Activated CD4-positive, alpha-beta T cell treated with anti-CD3 and anti-CD28 coated beads, Interleukin-2, amount 50 U/mL, for 16 hours (primary cell): ENCODE measurements around the gene RNF44.
"Not testable (repeated sequence)": the region's sequence is repeated elsewhere in the genome, so short reads cannot be mapped to it uniquely, and the experiment has no call there.

Experiments used
- DNase-seq: peaks from one replicate; pipeline ENCODE4 v3.0.0-alpha.2; 2020

The RNF44 gene

DNA sequence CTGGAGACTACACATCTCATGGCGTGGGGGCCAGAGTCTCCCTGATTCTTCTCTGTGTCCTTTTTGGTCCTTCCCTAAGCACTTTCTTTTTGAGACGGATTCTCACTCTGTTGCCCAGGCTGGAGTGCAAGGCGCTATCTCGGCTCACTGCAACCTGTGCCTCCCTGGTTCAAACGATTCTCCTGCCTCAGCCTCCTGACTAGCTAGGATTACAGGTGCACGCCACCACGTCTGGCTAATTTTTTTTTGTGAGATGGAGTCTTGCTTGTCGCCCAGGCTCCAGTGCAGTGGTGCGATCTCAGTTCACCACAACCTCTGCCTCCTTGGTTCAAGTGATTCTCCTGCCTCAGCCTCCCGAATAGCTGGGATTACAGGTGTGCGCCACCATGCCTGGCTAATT, 13.7 kb upstream of the RNF44 start:
- not testable (repeated sequence) for DNase-seq

DNA sequence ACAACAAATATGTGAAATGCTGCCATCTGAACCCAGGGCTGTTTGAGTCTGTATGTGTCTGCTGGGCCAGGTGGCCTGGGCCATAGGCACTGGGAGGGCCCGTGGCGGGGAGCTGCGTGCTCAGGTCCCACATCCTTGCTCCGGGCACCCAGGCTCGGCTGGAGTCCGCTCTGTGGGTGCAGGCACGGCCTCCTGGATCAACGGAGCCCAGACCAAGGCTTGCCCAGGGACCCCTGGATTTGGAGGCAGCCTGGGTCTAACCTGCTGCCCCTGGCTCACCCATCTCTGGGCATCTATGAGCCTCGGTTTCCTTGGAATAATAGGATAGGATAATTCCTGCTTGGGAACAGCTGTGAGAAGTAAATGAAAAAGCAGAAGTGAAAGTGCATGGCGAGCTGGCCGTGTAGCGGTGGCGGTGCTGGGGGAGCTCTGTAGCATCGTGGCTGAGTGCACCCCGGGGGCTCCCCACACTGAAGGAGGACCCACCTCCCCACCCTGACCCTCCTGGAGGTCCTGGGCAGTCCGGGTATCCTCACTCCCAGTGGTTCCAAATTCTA, 13.2 kb upstream of the RNF44 start:
- no peak for DNase-seq

DNA sequence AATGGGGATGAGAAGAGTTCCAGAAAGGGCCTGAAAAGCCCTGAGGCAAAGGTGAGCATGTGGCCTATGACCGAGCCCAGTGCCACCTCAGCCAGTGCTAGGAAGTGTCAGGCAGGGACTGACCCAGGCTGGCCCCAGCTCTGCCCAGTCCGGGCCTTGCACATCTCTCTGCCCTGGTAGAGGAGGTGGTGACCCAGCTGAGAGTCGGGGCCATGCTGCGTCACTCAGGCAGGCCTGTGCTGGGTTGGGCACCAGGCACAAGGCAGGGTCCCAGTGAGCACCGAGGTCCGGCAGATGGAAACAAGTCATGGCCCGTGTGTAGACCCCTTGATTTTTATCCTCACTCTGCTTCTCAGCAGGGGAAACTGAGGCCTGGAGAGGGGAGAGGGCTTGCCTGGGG, 12.7 kb upstream of the RNF44 start:
- no peak for DNase-seq

DNA sequence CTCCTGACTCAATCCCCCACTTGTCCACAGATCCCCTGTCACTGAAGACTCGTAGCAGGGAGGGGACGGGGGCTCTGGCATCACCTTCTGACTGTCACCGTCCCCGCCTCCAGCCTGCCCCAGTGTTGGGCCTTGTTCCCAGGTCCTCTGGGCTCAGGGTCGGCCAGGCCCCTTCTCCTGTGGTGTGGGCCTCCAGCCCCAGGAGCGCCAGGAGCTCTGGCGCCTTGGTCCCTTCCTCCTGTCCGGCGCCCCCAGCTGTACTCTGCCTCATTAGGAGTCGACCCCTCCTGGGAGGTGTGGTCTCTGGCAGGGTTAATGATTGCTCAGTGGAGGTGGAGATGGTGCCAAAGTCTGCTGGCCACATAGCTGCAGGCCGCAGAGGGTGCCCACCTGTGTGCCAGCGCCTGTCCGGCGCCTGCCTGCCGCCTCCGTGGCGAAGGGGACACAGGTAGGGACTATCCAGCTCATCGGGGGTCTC, 11.8 kb upstream of the RNF44 start, which contains the start of gene CDHR2:
Gene CDHR2, plus strand, starts transcription at position 376 of the 478 bp plus-strand sequence. CDS start 16,011 bp downstream, outside the sequence.
- DNase-seq: no peak

DNA sequence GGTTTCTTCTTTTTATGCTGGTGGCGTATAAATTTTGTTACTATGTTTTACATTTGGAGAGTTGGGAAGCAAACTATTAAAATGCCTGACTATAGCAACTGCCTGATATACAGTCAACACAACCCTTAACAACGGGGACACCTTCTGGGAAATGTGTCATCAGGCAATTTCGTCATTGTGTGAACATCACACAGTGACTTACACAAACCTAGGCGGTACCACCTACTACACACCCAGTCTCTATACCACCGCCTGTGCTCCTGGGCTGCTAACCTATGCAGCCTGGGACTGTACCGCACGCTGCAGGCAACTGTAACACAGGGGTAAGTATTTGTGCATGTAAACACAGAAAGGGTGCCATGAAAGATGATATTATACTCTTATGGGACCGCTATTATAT, 10.6 kb upstream of the RNF44 start:
- DNase-seq: no peak

DNA sequence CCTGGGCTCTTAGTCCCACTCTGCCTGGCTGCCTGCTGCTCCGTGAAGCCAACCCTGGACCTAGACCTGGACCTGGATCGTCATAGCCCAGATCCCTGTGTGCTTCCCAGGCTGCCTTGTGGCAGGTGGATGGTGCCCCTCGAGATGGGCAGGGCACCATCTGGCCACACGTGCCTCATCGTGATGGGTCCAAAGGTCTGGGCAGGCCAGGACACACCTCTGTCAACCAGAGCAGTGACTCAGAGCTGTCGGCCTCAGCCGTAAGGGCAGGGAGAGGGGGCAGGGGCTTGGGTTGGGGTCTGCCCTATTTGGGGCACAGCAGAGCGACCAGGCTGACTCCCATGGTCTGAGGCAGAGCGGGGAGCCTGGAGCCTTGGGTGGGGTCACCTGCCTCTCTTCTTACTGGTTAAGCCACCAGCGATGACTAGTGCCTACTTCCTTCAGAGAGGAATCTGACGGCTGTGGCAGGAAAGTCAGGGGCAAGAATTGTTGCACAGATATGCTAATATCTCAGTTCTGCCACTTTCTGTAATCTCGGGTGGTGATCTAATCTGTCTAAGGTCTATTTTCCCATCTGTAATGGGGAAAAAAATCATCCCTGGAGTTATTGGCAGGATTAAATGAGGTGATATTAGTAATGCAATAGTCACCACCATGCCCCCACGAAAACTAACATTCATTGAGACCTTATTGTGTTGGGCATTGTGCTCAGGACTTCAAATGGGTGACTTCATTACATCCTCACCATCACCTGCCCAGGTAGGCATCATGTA, 8.7 kb upstream of the RNF44 start:
- DNase-seq: no peak

DNA sequence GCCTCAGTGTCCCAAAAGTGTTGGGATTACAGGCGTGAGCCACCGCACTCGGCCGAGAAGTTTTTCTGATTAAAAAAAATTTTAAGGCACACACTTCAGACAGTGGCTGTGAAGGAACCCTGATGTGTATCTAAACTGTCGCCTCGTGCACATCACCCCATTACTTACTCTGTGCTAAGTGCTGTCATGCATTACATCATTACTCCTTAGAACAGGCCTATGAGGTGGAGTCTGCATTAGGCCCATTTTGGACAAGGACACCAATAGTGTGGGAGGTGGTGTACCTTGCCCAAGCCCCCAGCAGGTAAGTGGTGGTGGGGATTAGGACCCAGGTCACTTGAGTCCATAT, 8.2 kb upstream of the RNF44 start:
- DNase-seq: no peak

DNA sequence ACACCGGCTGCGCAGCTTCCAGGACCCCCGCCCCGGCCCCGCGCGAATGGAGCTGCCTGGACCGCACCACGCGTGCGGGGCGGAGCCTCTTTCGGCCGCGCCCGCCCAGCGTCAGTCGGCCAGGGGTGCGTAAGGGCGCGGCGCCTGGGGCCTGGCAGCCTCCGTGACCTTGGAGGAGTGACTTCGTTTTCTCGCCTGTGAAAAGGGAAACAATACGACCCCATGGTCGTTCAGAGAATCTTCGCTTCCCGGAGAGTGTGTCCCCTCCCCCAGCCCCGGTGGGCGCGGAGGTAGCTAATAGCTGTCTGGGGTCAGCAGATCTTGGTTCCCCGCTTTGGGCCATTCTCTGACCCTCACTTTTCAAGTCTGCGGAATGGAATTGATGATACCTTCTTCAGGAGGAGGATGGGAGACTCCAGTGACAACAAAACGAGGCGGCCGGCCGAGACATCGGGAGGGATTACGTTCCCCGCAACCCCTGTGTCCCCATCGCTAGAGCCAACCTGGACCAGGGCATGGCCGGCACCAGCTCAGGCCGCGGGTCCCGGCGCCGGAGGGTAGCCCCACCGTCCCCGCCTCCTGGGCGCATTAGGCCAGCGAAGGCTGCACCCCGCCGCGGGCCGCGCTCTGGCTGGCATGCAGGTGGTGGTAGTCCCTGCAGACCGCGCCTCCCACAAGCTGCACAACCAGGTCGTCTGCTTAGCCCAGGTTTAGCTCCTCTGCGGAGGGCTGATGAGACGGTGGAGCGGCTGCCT, 6.4 kb upstream of the RNF44 start:
- DNase-seq: peak; percentile 82

DNA sequence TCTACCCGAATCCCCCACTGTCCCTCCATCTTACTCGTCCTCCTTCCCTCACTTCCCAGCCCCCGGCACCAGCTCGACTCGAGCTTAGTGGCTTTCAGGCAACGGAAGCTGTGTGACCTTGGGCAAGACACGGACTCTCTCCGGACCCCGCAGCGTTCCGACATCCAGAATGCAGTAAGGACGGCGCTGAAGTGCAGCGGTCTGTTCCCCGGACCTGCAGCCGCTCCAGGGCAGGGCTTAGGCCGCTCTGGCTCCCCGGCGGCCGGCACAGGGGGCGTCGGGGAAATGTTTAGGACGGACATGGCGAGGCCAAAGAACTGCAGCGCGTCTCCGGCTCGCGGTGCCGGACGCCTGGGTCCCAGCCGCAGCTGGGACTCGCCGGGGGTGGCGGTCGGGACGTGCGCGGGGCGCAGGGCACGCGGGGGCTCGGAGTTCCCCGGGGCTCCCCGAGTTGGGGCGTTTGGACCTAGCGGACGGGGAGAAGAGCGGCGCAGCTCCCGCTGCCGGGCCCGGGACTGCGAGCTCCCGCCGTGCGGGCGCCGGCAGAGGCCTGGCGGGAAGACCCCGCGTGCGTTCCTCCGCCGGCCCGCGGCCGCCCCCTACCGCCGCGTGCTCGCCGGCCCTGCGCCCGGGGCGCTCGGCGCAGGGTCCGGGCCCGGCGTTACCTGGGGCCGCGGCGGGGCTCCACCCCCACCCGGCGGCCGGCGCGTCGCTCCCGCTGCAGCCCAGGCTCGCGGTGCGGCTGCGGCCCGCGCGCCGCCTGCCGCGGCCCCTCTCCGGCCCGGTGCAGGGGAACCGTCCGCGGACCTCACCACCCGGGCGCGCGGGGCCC, 5.6 kb upstream of the RNF44 start:
- no peak for DNase-seq

DNA sequence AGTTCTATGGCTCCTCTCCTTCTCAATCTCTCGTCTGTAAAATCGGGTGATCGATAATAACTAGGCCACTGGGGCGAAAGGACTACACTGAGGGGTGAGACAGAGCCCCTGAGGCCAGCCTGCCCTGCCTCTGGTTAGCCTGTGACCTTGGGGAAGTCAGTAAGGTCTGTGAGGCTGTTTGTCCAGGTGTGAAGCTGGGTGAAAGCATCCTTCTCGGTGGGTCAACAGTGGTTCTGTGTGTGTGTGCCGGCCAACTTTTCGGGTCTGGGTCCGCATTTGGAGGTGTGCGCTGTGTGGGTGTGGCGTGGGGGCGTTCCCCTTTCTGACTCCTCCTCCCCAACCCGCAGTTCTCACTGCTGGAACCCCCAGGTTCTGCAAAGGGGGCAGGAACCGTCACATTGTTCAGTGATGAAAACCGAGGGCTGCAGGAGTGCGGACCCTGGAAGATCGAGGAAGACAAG, 5.0 kb upstream of the RNF44 start:
- DNase-seq: peak; percentile 80

DNA sequence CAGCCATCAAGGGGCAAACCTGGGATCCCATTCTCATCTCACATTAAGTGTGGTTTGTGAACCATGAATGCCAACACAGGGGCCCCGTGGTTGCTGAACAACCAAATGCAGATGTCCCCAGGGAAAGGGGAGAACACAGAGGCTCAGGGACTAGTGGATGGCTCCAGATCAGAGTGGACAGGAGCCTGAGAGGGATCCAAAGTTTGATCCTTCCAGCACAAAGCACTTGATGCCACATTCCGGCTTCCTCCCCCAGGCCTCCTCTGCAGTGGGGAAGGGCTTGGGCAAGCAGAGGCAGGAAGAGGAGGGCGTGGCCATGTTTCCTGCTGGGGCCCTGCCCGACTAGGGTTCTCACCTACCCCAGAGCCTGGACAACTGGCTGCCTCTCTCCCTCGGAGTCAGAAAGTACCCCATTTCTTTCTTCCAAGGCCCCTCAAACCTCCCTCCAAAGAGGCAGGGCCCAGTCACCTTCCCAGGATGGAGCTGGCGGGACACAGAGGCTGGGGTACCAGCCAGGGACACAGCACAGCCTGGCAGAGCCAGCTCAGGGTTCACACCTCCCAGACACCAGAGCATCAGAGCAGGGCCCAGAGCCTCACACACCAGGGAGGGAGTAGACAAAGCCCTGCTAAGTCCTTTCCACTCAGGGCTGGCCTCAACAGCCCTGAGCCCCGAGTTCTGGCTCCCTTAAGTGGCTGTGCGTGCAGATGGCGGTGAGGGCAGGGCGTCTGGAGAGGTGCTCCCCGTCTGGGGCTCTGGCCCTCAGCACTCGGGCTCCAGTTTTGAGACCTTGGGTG, 4.3 kb upstream of the RNF44 start:
- peak; percentile 83 for DNase-seq

DNA sequence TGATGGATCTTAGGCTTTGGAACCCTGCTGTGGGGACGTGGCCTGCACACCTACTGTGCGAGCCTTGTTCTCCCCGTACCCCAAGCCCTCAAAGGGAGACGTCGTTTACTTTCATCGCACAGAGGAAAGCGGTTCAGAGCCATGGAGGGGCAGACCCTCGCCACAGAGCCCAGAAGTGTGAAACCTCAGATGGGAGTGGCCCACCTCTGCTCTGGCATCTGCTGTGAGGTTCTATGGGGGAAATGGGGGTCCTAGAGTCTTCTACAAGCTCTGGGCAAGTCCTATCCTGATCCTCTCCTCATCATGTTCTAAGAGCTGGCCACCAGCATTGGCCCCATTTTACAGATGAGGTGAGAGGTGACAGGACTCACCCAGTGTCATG, 3.7 kb upstream of the RNF44 start:
- no peak for DNase-seq

DNA sequence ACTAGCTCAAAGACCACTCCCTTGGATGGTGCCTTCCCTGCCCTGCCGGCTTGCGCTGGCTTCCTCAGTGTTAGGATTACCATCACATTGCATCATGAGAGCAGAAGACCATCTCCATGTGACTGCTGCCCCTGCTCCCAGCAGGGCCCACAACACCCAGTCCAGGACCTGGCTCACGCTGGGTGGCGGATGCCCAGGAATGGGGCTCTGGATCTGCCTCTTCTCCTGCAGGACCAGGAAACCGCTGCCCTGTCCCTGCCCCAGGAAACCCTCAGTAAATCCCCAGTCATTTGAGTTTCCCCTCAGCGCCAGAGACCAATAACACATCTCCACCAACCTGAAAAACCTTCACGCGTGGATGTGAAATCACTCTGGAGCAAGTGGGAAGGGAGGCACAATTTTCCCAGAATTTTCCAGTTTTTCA, 3.3 kb upstream of the RNF44 start:
- no peak for DNase-seq

DNA sequence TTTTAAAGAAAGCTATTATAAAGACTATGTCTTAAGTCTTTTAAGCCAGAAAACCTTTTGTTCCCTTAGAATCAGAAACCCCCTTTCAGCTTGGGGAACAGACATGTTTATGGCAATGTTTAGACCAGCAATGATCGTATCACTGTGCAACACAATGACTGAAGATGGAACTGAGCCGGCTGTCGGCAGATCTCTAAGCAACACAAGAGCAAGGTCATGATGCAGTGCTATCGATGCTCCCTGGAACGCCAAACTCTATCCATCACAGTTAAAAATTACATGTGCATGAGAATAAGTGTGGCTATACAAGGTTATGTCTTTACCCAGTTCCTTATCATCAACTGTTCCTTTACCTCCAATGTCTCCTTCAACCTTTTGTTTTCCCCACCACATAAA, 1.8 kb upstream of the RNF44 start:
- no peak for DNase-seq

DNA sequence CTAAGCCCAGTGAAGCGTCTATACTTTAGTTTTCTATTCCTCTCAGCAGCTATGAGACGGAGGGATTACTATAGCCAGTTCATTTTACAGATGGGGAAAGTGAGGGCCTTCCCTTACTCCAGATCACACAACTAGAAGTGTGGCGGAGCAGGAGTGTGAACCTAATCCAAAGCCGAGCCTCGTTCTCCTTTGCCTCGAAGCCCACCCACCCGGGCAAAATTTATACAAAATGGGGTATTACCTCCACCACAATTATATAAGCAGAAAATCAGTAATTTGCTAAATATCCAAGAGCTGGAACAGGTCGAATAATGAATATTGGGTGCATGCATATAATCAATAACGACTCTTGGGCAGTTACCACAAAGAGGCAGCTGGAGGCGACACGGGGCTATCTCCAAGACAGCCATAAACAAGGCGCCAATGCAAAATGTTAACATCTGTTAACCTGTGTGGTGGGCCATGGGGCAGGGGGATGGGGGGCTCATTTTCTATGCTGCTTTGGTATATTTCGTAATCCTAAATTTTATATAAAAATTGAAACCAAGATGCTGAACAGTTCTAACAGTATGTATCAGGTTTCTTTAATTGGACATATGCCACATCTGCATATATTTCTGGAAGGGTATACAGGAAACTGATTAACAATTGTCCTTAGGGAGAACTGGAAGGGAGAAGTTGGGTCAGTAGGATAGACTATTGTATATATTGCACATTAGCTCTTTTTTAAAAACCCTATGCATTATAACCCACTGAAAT, 1.2 kb upstream of the RNF44 start:
- no peak for DNase-seq

DNA sequence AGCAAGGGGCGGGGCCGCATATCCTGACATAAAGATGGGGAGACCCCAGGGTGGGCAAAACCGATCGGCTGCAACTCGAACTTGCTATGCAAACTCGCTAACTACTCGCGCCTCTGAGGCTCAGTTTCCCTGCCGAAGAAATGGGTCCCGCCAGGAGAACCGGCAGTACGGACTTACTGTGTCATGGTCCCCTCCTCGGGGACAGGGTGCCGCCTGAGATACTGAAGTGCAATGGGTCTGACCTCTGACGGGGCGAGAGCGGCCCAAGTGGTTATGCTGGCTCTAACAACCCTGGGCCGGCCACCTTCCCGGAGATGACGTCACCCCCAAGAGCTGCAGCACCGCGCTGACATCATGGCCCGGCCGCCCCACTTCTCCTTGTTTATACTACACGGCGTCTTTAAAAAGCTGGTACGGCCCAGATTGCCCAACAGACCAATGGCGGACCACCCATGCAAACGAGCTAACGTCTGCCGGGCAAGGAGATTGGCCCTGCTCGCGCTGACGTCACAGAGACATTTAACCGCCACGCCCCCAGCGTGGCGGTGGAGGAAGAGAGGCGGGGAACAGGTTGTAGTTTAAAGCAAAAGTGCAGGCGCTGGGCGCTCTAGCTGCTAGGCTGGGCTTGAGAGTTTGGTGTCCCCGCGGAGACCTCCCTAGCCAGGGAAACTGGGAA, 490 bp upstream of the RNF44 start:
- peak; percentile 99 for DNase-seq

DNA sequence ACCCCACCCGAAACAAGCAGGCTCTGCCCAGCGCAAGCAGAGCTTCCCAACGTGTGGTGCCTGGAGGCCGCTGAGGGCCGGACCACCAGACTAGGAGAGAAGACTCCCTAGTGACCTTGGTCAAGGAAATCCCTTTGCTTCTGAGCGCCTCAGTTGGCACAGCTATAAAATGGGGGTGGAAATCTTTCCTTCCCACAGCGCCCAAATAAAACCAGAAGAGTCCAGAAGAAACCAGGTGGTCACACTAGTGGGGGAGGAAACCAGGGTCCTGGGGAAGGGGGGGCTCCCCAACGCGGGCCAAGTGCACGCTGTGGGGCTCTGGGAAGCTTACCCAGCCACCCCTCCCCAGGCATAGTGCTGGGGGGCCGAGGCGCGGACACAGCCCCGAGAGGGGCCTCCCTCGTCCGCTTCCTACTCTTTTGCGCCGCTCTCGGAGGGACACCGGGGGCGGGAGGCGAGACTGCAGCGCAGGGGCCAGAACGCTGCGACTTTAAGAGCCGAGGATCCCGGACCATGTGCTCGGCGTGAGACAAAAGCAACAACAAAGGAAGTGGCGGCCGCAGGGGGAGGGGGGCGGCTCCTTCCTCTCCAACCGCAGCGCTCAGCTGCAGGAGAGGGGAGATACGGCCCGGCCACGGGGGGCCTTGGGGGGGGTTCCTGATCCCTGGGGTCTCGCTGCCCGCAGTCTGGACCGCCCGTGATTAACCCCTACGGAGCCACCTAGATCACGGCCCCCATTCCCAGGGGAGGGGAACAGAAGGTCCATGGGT, 885 bp downstream of the RNF44 start:
- peak; percentile 82 for DNase-seq

DNA sequence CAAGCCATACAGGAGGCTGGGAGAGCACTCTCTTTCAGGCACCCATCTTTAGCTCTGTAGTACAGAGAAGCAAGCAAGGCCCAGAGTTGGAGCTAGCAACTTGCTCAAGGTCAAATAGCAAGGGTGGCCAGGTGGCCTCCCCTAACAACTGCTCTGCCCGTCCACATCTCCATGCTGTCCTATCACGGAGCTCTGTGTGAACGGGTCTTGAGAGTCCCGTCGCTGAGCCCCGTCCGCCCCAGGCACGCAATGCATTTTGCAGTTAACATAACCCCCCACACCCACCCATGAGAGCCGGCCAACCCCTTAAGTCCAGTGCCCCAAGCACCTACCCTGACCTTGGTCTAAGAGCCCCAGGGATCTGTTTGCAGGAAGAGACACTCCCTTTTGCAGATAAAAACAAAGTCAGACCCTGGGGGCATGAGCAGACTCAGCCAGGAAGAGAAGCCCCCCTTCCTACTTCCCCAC, 1.5 kb downstream of the RNF44 start:
- no peak for DNase-seq

DNA sequence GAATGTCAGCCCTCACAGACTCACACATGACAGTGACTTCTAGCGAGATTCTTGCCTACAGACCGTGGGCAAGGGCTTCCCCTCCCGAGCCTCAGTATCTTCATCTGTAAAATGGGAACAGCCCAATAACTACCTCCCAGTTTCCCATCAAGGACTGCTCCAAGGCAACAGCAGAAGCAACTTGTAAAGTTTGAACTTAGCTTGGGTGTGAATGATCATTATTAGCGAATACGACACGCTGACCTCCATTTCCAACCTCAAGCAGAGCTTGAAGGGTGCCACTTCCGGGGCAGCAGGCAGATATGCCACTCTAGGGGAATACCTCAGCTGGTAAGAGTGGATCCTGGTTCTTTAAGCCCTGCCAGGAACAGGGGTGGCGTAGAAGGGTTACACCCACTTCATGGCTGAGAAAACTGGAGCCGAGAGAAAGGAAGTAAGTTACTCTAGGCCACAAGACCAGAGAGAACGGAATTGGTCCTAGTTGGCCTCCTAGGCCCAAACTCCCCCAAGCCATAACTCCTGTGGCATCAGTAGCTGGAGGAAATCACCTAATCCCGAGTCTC, 2.0 kb downstream of the RNF44 start:
- DNase-seq: peak; percentile 82
